ENCODE data around the gene OR4D1.

DNA sequence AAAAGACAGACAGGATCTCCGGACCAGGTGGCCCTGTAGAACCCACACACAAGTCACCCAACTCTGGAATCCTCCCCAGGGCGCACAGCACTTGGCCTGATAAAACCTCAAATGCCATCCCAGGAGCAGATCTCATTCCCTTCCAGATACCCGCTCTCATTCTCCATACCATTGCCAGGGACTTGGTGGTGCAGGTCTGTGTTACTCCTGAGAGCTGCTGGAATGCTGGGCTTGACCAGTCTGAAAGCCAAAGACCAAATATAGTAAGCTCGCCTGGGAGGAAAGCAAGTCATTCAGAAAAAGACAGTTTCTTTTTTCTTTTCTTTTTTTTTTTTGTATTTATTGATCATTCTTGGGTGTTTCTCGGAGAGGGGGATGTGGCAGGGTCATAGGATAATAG lies 60.2 kb downstream of the OR4D1 start:
- TF ChIP-seq CTCF (IDR thresholded peaks at IDR 0.05 in 8 of 11, conservative IDR thresholded peaks at IDR 0.05 in 3 of 11): no peak
- TF ChIP-seq POLR2A (IDR thresholded peaks at IDR 0.05): no peak
